GM12878 (cell line): ENCODE measurements around the gene SMKR1.
A peak's percentile ranks its signal among the peaks of the same experiment; 100 is the strongest.

Source experiments
- CTCF ChIP-seq, 3 experiments: IDR thresholded peaks in 2 of 3; conservative IDR thresholded peaks in 1 of 3; 2 replicates each; pipeline ENCODE4 v1.5.1; 2011; ENCODE audit warnings: low read depth in 3 of 3, low read length in 3 of 3, mild to moderate bottlenecking in 3 of 3, control low read depth in 2 of 3, moderate library complexity in 2 of 3, inconsistent platforms in 1 of 3, mixed read lengths in 1 of 3; ENCODE audit not compliant: control insufficient read depth in 2 of 3, insufficient read depth in 1 of 3; ENCODE audit errors: extremely low read depth in 1 of 3
- PBX3 ChIP-seq: IDR thresholded peaks from 2 replicates; pipeline ENCODE4 v1.6.1; 2011; ENCODE audit warnings: mild to moderate bottlenecking, low read depth, low read length, moderate library complexity; ENCODE audit not compliant: insufficient replicate concordance
- TAF1 ChIP-seq: IDR thresholded peaks from 2 replicates; pipeline ENCODE4 v1.6.1; 2011; ENCODE audit warnings: mild to moderate bottlenecking, low read depth, low read length, borderline replicate concordance
- TF ChIP-seq, protein P1 (sequence below): IDR thresholded peaks from 2 replicates; pipeline ENCODE4 v1.6.1; 2011; ENCODE audit warnings: low read depth, low read length, improper control_type of control experiment, borderline replicate concordance

GRCh38 chr7:129493555-129493954 is 8.8 kb upstream of the SMKR1 start:
- peak; percentile 9 to 30 (median 19); a peak in 3 of 6 replicates for TF ChIP-seq CTCF (IDR thresholded peaks at IDR 0.05 in 2 of 3, conservative IDR thresholded peaks at IDR 0.05 in 1 of 3; ENCODE audit: control insufficient read depth in 2 of 3, extremely low read depth in 1 of 3, insufficient read depth in 1 of 3, low read depth in 3 of 3, low read length in 3 of 3)
- TF ChIP-seq TAF1: no peak
- TF ChIP-seq, protein P1, sequence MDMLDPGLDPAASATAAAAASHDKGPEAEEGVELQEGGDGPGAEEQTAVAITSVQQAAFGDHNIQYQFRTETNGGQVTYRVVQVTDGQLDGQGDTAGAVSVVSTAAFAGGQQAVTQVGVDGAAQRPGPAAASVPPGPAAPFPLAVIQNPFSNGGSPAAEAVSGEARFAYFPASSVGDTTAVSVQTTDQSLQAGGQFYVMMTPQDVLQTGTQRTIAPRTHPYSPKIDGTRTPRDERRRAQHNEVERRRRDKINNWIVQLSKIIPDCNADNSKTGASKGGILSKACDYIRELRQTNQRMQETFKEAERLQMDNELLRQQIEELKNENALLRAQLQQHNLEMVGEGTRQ: no peak
- no peak for TF ChIP-seq PBX3
